K562 (cell line): Measurements from ENCODE around the gene MFSD8. TPM values are rescaled to one million over a fixed set of nuclear protein-coding genes. Genes with fewer than 3 reads are reported as not detected.

Experiments
- E2F6 ChIP-seq, 2 experiments: IDR thresholded peaks; 2 replicates each; pipeline ENCODE4 v1.6.1; 2011; ENCODE audit warnings: borderline replicate concordance in 1 of 2, control low read depth in 1 of 2, low read depth in 1 of 2, low read length in 1 of 2, mild to moderate bottlenecking in 1 of 2, mixed read lengths in 1 of 2, moderate library complexity in 1 of 2; ENCODE audit not compliant: insufficient read depth in 1 of 2, insufficient read length in 1 of 2, poor library complexity in 1 of 2, severe bottlenecking in 1 of 2; ENCODE audit errors: extremely low read depth in 1 of 2
- ELF4 ChIP-seq: fragments of 450-650 bp; formaldehyde crosslinking; IDR thresholded peaks from 2 replicates; pipeline ENCODE4 v1.4.0; 2022; ENCODE audit warnings: missing genetic modification characterization
- GTF2E2 ChIP-seq: fragments of 200-800 bp; sonication (Bioruptor generic); IDR thresholded peaks from 2 replicates; pipeline ENCODE4 v1.6.1; 2016; ENCODE audit warnings: missing genetic modification characterization, missing compliant biosample characterization
- JUN ChIP-seq, 2 experiments: sonication (generic) in 1 of 2; formaldehyde crosslinking in 1 of 2; IDR thresholded peaks; 2 replicates each; pipeline versions ENCODE4 v1.6.1 to v1.8.0; 2012 to 2022; ENCODE audit warnings: borderline replicate concordance in 2 of 2, mild to moderate bottlenecking in 2 of 2, improper control_type of control experiment in 1 of 2, low read depth in 1 of 2, low read length in 1 of 2, missing genetic modification reagents in 1 of 2
- KLF13 ChIP-seq: fragments of 450-650 bp; IDR thresholded peaks from 2 replicates; pipeline ENCODE4 v1.6.1; 2016; ENCODE audit warnings: missing genetic modification characterization, low read depth, mild to moderate bottlenecking, missing compliant biosample characterization, moderate library complexity, borderline replicate concordance
- MYC ChIP-seq, 2 experiments: fragments of 250-450 bp in 1 of 2; sonication (Bioruptor Pico) in 1 of 2; IDR thresholded peaks; 2 replicates each; pipeline versions ENCODE4 v1.5.1 to v1.6.1; 2012 to 2021; ENCODE audit warnings: low read depth in 2 of 2, borderline replicate concordance in 1 of 2, improper control_type of control experiment in 1 of 2, low read length in 1 of 2, mild to moderate bottlenecking in 1 of 2, moderate library complexity in 1 of 2
- NR3C1 ChIP-seq: sonication (generic); formaldehyde crosslinking; IDR thresholded peaks from 2 replicates; pipeline ENCODE4 v1.8.1; 2022; ENCODE audit warnings: missing genetic modification reagents
- POLR2AphosphoS5 ChIP-seq: IDR thresholded peaks from 2 replicates; pipeline ENCODE4 v1.6.1; 2011; ENCODE audit warnings: mild to moderate bottlenecking, low read depth, low read length, moderate library complexity; ENCODE audit not compliant: control insufficient read depth, insufficient read depth
- RFX7 ChIP-seq: fragments of 250-450 bp; sonication (Bioruptor Pico); IDR thresholded peaks from 2 replicates; pipeline ENCODE4 v1.5.1; 2021; ENCODE audit warnings: mild to moderate bottlenecking
- U2AF2 ChIP-seq: fragments of 200-400 bp; formaldehyde crosslinking; optimal IDR thresholded peaks from 2 replicates; pipeline ENCODE3; 2017; ENCODE audit warnings: low read depth, mild to moderate bottlenecking, low read length
- WHSC1 ChIP-seq: IDR thresholded peaks from one replicate; pipeline ENCODE4 v1.6.1; 2012; ENCODE audit warnings: low read length, control low read depth, inconsistent platforms
- ZNF444 ChIP-seq: fragments of 250-450 bp; sonication (Bioruptor Pico); IDR thresholded peaks from 2 replicates; pipeline ENCODE4 v1.4.0; 2020; ENCODE audit warnings: mild to moderate bottlenecking, moderate library complexity
- ZNF766 ChIP-seq: fragments of 200-800 bp; sonication (Bioruptor generic); conservative IDR thresholded peaks from 2 replicates; pipeline ENCODE4 v1.6.1; 2016; ENCODE audit warnings: missing genetic modification characterization, missing compliant biosample characterization
- polyA plus RNA-seq, 8 experiments: library from polyadenylated mRNA; depleted of rRNA in 4 of 8; stranded (reverse) in 5 of 8; unstranded in 3 of 8; fragments of >200 nt; fragmentation: Nextera tagmentation in 2 of 8; fragmentation: Illumina TruSeq in 1 of 8; extraction: Ambion mirVana in 2 of 8; extraction: Trizol in 1 of 8; gene quantifications; 2 replicates each; pipeline versions ENCODE4 v1.2.1 to v1.2.3, GENCODE V29; 2011 to 2014; ENCODE audit warnings: inconsistent platforms in 1 of 8, missing spikeins in 1 of 8
- total RNA-seq, 7 experiments: library from RNA; depleted of rRNA in 6 of 7; stranded (reverse); fragments of >200 nt in 6 of 7; fragmentation: Illumina TruSeq in 2 of 7; extraction: Trizol in 2 of 7; gene quantifications; 2 replicates each; pipeline versions ENCODE4 v1.2.1 to v1.2.3, GENCODE V29; 2011 to 2021; ENCODE audit warnings: low replicate concordance in 1 of 7
- TF ChIP-seq, protein P1 (sequence below): sonication (generic); formaldehyde crosslinking; IDR thresholded peaks from 2 replicates; pipeline ENCODE4 v1.8.0; 2022; ENCODE audit warnings: mild to moderate bottlenecking, missing genetic modification reagents

MFSD8 gene
- total and polyA plus RNA-seq, 9 of the 15 experiments (the other 6 are each of a cell fraction or from before 2014, with no cell fraction given): 7.0 to 27.2 (median 18.7) TPM

DNA sequence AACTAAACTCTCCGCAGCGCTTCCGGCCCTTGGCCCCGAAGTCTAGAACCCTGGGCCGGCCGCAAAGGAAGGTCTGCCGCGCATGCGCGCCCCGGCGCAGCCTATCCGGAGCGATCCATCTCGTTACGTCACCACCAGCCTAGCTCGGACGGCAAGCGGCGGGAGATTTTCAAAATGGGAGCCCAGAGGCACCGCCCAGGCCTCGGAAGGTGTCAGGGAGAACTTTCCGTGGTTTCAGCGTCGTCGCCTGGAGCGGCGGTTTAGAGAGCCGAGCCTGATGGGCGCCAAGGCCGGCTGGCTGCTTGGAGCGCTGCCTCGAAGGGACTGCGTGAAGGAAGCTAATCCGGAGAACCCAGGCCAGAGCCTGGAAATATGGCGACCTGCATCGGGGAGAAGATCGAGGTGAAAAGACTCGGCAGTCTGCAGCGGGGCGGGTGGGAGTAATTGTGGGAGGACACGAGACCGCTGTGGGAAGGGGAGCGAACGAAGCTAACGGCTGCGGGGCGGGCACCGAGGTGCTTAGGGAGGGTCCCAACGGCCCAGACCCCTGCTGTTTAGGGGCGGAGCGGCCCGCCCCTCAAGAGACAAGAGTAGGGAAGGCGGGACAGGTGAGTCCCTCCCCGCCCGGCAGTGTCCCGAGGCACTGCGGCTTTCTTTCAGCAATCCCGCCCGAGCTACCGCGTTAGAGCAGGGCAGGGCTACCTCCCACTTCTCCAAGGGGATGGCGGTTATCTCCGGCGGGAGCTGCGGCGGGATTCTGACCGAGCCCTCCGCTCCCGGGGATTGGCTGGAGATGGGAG, 84.0 kb downstream of the MFSD8 start, which contains the start of gene PLK4 (continued):
- TF ChIP-seq MYC (IDR thresholded peaks at IDR 0.05; ENCODE audit: low read depth, low read length) (no peak), MYC (CRISPR knock-in tag; IDR thresholded peaks at IDR 0.05; ENCODE audit: borderline replicate concordance, low read depth) (peak; percentile 55), U2AF2 (no peak), POLR2AphosphoS5 (peak; percentile 58; the same call in 1 of the 2 replicates), RFX7 (no peak), E2F6 (IDR thresholded peaks at IDR 0.05; ENCODE audit: borderline replicate concordance in 1 of 2, extremely low read depth in 1 of 2, insufficient read depth in 1 of 2, insufficient read length in 1 of 2, low read depth in 1 of 2, low read length in 1 of 2, poor library complexity in 1 of 2, severe bottlenecking in 1 of 2) (peak; percentile 10 to 26), ZNF444 (CRISPR knock-in tag) (no peak), JUN (IDR thresholded peaks at IDR 0.05; ENCODE audit: borderline replicate concordance, low read depth, low read length) (peak; percentile 62; the same call in 1 of the 2 replicates), JUN (CRISPR knock-in tag; IDR thresholded peaks at IDR 0.05; ENCODE audit: borderline replicate concordance) (no peak), GTF2E2 (tag) (peak; percentile 59; the same call in 1 of the 2 replicates), ZNF766 (CRISPR knock-in tag) (0 out of 2 replicates have a peak, but pooled peaks have one; percentile 37), ELF4 (CRISPR knock-in tag) (no peak), NR3C1 (CRISPR knock-in tag) (no peak), WHSC1 (no peak), KLF13 (0 out of 2 replicates have a peak, but pooled peaks have one; percentile 21)
- TF ChIP-seq, protein P1, sequence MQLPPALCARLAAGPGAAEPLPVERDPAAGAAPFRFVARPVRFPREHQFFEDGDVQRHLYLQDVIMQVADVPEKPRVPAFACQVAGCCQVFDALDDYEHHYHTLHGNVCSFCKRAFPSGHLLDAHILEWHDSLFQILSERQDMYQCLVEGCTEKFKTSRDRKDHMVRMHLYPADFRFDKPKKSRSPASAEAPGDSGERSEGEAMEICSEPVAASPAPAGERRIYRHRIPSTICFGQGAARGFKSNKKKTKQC (CRISPR knock-in tag): peak; percentile 76; the same call in 1 of the 2 replicates
